ENCODE results near the gene NUP93. TPM values are rescaled to one million over a fixed set of nuclear protein-coding genes. Genes with fewer than 3 reads are reported as not detected.

NUP93 gene
- polyA plus RNA-seq, 1 donor from 2014 or later = 237 TPM

GRCh38 chr16:56764835-56765234 lies 34.9 kb downstream of the NUP93 start:
- Histone ChIP-seq H2AFZ (ENCODE audit: low read depth, low read length) (no peak overlapping the region), H3K9me3 (ENCODE audit: low read length) (no peaks in the 10 kb centered on the region), H3K4me2 (ENCODE audit: low read length) (no peak overlapping the region), H3K27ac (ENCODE audit: low read length) (no peak overlapping the region), H3K9ac (ENCODE audit: low read length) (no peak overlapping the region), H3K27me3 (ENCODE audit: insufficient read depth, low read depth, low read length) (no peaks in the 10 kb centered on the region), H4K20me1 (ENCODE audit: insufficient read depth) (no peaks in the 10 kb centered on the region), H3K9me2 (ENCODE audit: insufficient read depth, low read length) (no peaks in the 10 kb centered on the region), H3K36me3 (ENCODE audit: insufficient read depth, low read length) (peaks cover 3% of the 10 kb centered on the region), H3K79me2 (replicated peaks; ENCODE audit: insufficient read depth, low read length) (no peaks in the 10 kb centered on the region), H3F3A (ENCODE audit: insufficient read depth, low read length, poor library complexity, severe bottlenecking) (no peaks in the 10 kb centered on the region), H3K4me3 (ENCODE audit: low read length) (no peak overlapping the region)
- TF ChIP-seq REST (IDR thresholded peaks at IDR 0.05; ENCODE audit: borderline replicate concordance) (no peak), MXI1 (conservative IDR thresholded peaks at IDR 0.05; ENCODE audit: poor library complexity, severe bottlenecking) (no peak), POLR2AphosphoS5 (IDR thresholded peaks at IDR 0.05) (no peak), TAF1 (IDR thresholded peaks at IDR 0.05; ENCODE audit: low read depth) (no peak), SMC3 (conservative IDR thresholded peaks at IDR 0.05; ENCODE audit: poor library complexity) (no peak)

- Histone ChIP-seq H3K79me2 (replicated peaks; ENCODE audit: insufficient read depth, low read length) (no peaks in the 10 kb centered on the region), H3K9ac (ENCODE audit: low read length) (no peak overlapping the region), H3K27ac (ENCODE audit: low read length) (no peak overlapping the region), H3K9me2 (ENCODE audit: insufficient read depth, low read length) (no peaks in the 10 kb centered on the region), H3K9me3 (ENCODE audit: low read length) (no peaks in the 10 kb centered on the region), H2AFZ (ENCODE audit: low read depth, low read length) (no peak overlapping the region), H3K27me3 (ENCODE audit: insufficient read depth, low read depth, low read length) (no peaks in the 10 kb centered on the region), H3F3A (ENCODE audit: insufficient read depth, low read length, poor library complexity, severe bottlenecking) (no peaks in the 10 kb centered on the region), H3K4me2 (ENCODE audit: low read length) (no peak overlapping the region), H4K20me1 (ENCODE audit: insufficient read depth) (no peaks in the 10 kb centered on the region), H3K36me3 (ENCODE audit: insufficient read depth, low read length) (no peaks in the 10 kb centered on the region), H3K4me3 (ENCODE audit: low read length) (no peak overlapping the region)
- TF ChIP-seq EP300 (conservative IDR thresholded peaks at IDR 0.05; ENCODE audit: poor library complexity, severe bottlenecking) = no peak
- TF ChIP-seq REST (IDR thresholded peaks at IDR 0.05; ENCODE audit: borderline replicate concordance) = no peak
- TF ChIP-seq EZH2 (IDR thresholded peaks at IDR 0.05; ENCODE audit: borderline replicate concordance, insufficient read depth, low read length, poor library complexity, severe bottlenecking) = no peak
- no peak for TF ChIP-seq SMC3 (conservative IDR thresholded peaks at IDR 0.05; ENCODE audit: poor library complexity)
- TF ChIP-seq CTCF (IDR thresholded peaks at IDR 0.05; ENCODE audit: poor library complexity, severe bottlenecking) = no peak
- TF ChIP-seq TAF1 (IDR thresholded peaks at IDR 0.05; ENCODE audit: low read depth) = no peak
- no peak for TF ChIP-seq POLR2AphosphoS5 (IDR thresholded peaks at IDR 0.05)
- no peak for TF ChIP-seq MXI1 (conservative IDR thresholded peaks at IDR 0.05; ENCODE audit: poor library complexity, severe bottlenecking)
- no peak for TF ChIP-seq RAD21 (conservative IDR thresholded peaks at IDR 0.05)
Observed at GRCh38 chr16:56765949-56766348, 36.0 kb downstream of the NUP93 start.
